A673 (cell line): Measurements from ENCODE around the gene CHPF2.

Experiments
- EZH2 ChIP-seq: fragments of 200-600 bp; sonication (generic); IDR thresholded peaks from 2 replicates; pipeline ENCODE4 v1.6.1; 2017; ENCODE audit warnings: borderline replicate concordance, low read depth, mild to moderate bottlenecking, mixed read lengths, antibody characterized with exemption, low read length; ENCODE audit not compliant: poor library complexity, severe bottlenecking
- TF ChIP-seq, protein P1 (sequence below): fragments of 300-800, 200-600 bp; sonication (generic); conservative IDR thresholded peaks from 2 replicates; pipeline ENCODE4 v1.5.1; 2017; ENCODE audit warnings: low read depth, mild to moderate bottlenecking, antibody characterized with exemption, low read length, moderate library complexity, mixed read lengths

DNA sequence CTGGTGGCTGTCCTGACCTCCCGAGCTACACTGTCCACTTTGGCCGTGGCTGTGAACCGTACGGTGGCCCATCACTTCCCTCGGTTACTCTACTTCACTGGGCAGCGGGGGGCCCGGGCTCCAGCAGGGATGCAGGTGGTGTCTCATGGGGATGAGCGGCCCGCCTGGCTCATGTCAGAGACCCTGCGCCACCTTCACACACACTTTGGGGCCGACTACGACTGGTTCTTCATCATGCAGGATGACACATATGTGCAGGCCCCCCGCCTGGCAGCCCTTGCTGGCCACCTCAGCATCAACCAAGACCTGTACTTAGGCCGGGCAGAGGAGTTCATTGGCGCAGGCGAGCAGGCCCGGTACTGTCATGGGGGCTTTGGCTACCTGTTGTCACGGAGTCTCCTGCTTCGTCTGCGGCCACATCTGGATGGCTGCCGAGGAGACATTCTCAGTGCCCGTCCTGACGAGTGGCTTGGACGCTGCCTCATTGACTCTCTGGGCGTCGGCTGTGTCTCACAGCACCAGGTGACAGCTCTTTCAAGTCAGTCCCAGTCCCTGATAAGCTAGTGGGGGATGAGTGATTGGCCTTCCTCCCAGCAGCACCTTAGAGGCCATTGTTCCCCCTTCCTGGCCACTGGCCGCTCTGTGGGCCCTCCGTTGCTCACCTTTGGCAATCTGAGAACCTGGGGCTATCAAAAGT lies 3.0 kb downstream of the CHPF2 start:
- TF ChIP-seq, protein P1, sequence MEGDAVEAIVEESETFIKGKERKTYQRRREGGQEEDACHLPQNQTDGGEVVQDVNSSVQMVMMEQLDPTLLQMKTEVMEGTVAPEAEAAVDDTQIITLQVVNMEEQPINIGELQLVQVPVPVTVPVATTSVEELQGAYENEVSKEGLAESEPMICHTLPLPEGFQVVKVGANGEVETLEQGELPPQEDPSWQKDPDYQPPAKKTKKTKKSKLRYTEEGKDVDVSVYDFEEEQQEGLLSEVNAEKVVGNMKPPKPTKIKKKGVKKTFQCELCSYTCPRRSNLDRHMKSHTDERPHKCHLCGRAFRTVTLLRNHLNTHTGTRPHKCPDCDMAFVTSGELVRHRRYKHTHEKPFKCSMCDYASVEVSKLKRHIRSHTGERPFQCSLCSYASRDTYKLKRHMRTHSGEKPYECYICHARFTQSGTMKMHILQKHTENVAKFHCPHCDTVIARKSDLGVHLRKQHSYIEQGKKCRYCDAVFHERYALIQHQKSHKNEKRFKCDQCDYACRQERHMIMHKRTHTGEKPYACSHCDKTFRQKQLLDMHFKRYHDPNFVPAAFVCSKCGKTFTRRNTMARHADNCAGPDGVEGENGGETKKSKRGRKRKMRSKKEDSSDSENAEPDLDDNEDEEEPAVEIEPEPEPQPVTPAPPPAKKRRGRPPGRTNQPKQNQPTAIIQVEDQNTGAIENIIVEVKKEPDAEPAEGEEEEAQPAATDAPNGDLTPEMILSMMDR: no peak
- TF ChIP-seq EZH2: no peak
